ENCODE data around the gene ESRRB.

Gene ESRRB

DNA sequence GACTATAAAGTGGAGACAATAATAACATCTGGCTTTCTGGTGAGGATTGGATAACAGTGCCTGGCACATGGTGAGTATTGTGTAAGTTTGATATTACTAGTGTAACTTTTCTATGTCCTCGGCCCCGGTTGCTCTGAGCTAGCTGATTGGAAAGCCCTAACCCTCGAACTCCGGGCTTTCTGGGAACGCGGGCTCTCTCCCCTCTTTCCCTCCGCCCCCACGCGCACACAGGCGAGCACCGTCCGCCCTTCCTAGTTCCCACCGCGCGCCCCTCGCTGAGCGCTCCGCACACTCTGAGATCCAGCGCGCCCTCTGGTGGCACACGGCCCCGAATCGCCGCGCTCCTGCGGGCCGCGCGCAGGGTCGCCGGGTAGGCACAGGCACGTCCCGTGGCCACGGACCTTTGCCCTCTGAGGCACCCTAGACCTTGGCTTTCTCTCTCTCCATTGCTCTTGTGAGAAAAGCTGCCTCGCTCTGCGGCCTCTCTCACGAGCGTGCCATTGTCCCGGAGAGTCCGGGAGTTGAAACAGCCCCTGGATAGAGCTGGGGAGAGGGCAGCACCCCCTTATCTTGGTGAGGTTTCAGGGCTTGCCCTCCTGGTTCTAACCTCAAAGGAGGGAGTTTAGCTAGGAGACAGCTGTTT lies 23.2 kb upstream of the ESRRB start:
- DNase-seq, result peak; percentile 39

DNA sequence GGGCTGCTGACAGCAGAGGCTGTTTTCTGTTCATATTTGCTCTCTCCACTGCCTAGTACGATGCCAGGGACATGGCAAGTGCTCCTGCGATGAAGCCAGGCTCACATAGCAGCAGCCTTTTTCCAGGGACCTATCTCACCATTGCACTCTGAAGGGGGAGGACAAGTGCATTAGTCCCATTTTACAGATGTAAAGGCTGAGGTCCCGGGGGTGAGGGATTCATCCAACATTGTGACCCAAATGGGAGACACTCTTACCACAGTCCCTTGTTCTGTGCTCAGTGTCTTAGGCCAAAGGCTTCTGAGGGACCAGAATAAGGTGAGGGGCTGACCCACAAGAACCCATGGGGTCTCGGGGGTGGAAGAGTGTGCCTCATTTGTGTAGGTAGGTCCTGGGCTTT lies 21.6 kb upstream of the ESRRB start:
- no peak for DNase-seq

DNA sequence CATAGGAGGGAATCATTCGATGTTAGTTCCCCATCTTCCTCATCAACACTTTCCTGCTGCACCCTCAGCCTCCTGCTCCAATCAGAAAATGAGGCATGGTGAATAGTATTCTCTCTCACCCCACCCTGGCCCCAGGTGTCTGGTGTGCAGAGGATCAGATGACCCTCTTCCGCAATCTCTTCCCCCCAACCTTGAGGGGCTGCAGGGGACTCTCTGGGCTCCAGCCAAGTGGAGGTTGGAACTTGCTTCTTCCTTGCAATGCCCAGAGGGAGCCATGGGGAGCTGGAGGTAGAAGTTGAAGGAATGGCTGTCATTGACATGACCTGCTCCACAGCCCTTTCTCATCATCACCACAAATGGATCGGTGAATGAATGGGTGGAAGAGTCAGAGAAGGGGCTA lies 20.2 kb upstream of the ESRRB start:
- no peak for DNase-seq

DNA sequence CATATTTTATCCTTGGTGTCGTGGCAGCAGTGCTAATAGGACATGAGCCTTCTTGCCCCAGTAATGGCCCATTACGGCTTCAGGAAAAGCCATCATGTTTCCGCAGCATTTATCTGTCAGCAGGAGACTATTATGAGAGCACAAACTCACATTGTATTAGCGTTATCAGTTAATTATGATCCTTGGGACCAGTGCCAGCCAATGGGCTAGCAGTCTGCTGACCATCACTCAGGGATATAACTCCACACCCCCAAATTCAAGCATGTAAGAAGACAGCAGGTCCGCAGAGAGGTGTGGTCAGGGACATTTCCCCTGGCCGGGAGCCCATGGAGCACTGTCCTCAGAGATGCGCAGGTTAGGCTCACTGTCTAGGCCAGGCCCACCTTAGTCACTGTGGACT lies 4.9 kb upstream of the ESRRB start:
- no peak for DNase-seq

DNA sequence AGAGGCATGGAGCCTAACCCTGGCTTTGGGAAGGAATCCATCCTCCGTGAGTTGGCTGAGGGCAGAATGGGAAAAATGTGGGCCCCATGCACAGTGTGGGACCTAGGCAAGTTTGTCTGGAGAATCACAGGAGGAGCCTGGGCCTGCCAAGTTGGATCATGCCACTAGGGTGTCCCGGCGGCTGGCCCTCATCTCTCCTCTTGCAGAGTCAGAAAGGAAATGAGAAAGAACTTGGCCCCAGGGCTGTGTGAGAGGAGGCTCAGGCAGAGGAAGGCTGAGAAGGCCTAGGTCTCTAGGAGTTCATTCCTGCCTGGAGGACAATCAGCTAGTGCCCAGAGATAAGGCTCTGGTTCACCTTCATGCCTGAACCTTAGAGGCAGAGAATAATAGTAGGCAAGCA lies 2.5 kb upstream of the ESRRB start:
- no peak for DNase-seq

DNA sequence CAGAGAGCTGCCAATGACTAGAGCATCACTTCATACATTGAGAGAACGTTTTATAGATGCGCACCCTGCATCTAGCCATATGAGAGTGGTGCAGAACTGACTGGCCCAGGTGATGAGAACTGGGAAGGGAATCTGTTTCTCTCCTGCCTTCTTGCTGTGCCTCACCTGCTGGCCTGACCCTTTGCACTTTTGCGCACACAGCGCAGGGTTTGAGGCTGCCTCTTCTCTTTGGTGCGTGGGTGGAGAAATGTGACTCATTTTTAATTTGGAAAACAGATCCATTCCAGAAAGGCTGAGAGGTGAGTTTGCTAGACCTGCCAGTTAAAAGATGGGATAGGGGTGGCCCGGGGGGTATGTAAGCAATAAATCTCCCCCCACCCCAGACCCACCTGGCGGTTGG lies 453 bp upstream of the ESRRB start:
- no peak for DNase-seq

DNA sequence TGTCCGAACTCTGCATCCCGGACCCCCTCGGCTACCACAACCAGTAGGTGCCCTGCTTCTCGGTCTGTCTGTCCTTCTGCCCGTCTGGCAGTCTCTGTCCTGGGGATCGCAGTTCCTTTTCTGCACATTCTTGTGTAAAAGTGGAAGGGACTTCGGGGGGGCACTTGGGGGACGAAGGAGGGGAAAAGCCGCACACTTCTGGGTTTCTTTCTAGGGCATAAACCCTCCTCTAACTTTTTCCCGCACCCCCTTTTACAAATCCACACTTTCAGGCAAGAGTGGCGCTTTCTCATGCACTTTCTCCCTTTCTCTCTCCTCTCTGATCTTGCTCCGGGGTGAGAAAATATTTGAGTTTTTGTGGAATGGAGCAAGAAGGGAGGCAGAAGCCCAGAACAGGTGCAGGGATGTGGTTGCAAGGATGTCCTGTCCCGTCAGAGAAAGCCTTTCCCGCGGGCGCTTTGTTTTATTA lies 506 bp downstream of the ESRRB start:
- no peak for DNase-seq

DNA sequence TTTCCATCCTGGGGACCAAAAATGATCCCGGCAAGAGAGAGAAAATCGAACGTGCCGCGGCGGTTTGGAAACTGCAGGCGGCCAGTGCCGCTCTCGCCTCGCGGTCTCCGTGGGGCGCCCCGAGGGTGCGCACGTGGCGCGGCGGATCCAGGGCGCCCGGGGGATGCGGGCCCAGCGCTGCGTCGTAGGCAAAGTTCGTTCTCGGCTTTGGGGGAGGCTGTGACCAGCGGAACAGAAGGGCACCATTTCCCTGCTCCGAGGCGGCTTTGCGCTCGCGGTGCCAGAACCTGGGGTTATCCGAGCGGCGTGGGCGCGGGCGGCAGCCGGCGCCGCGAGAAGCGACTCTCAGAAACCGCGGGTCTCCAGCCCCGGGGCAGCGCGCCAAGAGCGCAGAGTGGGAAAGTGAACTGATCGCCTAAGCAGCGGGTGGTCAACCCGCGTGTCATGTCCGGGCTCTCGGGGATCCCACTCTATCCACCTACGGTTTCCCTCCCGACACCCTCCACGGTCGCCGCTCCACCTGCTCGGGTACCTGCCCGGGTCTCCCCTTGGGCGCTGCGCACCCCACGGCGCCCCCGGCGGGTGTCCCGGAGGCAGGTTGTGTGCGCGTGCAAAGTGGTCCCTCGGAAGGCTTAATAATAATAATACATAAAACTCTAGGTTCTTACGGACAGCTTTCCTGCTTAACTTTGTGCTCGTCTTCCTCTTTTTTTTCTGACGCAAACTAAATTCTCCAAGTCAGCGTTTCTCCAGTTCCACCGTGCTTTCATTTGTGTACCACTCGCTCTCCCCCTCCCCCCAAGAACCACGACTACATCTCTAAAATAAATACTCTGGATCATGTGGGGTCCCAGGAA lies 1.2 kb downstream of the ESRRB start:
- DNase-seq, result no peak

DNA sequence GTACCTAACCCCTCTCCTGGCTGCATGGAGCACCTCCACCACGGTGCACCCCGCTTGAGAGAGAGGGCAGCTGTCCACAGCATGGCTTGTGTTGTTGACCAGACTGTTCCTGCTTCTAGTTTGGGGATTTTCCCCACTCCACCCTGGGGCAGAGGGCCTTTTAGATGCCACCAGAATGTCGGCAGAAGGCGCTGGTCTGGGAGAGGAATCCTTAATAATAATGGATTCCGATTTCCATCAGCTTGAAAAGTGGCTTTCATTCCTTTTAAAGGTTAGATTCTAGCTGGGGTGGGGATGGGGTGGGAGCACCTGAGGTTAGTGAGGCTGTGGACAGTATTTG lies 1.8 kb downstream of the ESRRB start:
- DNase-seq, result no peak

DNA sequence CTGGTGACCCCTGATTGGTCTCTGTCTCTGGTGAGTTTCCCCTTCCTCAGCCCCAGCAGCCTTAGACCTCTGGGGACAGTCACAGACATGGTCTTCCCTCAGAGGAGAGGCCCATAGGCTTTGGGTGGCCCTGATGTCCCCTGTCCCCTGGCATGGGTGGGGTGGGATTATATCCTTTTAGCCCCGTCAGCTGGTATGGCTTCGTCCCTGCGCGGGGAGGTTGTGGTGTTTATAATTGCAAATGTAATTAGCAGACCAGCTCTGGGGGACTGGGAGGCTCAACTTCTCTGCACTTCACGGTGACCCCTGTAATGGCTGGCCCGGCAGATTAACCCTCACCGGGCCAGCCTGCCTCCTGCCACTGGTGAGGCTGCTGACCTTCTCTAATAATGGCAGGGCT lies 5.1 kb downstream of the ESRRB start:
- DNase-seq, result no peak

DNA sequence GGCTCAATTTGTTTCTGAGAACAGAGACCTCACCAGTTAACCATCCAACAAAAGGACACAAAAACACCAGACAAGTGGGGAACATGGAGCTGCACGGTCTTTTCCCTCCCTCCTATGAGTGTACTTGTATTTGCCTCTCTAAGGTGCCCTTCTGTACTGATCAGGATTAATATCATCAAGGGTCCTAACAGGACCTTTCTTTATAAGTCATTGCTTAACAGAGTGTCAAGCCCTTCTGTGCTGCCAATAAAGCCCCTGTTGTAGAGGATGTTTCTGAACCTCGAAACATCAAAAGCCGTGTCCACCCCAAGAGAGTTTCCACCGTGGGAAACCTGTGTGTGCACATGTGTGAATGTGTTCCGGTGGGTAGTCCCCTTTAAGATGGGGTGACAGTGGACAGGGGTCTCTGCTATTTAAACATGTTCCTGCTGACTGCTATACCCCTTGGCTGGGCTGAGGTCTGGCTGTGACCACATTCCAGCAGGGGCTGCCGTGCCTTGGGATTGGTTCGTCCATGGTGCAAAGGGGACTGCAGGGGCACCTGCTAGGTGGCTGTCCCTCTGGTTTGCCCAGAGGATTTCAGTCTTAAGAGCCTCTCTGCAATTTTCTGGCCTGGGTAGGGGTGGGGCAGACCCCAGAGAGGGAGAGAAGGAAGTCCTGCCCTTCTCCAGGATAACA lies 6.0 kb downstream of the ESRRB start:
- no peak for DNase-seq

DNA sequence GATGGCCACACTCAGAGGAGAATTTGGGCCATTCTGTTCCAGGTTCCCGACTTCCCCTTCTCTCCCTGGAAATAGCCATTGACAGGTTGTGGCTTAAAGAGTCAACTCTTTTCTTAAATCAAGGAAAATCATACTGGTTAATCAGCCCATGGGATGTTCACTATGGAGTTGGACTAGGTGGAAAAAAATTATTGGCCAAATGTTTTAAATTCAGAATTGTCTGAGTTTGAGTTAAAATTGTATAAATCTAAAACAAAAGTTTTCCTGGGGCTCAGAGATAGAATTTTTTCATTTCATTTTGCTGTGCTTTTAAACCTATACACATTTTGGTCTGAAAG lies 6.5 kb downstream of the ESRRB start:
- no peak for DNase-seq

DNA sequence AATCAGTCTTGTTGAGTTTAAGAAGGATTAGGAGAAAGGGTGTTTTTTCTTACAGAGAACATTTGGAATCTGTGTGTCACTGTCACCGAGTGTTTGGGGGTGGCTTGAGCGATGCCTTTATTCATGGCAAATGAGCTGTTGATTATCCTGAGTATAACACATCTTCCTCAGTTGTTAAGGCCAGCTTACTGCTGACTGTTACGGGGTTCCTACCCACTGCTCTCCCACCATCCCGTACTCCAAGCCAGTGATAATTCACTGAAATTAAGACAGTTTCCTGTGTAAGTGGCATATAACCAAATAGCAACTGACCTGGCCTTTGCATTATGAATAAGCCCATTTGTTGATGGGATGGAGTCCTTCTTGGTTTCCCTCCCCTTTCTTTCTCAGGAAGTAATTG lies 9.5 kb downstream of the ESRRB start:
- no peak for DNase-seq

DNA sequence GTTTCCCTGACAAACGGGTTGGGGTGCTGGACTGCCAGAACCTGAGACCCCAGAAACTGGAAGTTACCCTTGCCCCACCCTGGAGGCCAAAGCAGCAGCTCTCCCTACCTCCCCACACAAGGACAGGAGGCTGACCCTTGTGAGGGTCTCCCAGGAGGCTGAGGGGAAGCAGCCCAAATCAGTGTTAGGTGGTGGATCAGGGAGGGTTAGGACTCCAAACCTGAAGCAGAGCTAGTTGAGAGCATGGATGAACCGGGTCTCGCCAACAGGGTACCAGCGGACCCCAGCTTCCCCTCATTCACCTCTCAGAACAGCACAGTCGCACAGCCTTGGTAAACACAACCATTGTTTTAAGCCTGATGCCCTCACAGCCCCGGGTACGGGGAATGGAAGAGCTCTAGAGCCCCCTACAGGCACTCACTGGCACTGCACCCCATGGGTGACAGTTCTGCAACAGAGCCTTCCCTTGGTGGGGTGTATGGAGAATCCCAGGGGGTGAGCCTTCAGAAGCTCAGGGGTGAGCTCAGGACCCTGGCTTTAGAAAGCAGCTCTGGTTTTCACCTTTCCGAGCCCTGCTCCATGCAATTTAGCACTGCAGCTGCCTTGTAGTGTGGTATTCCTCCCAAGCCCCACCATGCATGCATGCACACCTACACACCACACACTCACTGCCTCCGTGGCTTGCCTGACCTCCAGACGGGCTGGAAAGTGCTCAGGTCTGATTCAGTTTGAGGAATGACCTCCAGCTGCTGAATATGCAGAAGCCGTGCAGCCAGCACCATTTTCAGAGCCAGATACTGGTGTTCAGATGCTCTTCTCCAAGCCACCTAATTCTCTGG lies 11.2 kb downstream of the ESRRB start:
- DNase-seq, result peak; percentile 62

DNA sequence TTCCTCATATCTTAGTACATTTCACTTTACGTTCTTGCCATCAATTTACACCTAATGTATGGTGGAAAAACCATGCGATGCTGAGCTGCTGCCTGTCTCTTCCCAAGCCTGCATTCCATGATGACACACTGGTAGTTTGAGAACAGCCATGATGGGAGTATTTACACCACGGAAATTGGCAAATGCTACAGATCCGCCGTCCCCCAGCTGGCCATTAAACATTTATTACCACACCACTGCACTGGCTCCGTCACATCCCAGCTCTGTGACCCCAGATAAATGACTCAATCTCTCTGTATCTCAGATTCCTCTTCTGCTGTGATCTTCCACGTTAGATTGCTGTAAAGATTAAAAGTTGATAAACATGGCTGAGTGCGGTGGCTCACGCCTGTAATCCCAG lies 13.9 kb downstream of the ESRRB start:
- no peak for DNase-seq

DNA sequence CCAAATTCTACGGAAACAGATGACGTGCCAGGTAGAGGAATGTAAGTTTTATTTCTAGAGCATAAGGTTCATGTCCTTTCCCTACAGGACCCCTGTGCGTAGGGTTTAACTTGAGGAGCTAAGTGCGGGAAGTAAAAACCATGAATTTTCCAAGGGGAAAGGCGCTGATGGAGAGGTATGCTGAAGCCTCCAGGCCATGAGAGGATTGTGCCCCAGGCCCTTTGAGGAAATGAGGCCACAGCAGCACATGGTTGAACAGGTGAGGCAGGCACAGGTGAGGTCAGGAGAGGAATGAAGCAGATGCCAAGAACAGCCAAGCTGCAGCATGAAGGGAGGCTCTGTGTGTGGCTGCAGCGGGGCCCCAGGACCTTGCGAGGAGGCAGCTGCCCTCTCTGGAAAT lies 14.7 kb downstream of the ESRRB start:
- DNase-seq, result no peak

DNA sequence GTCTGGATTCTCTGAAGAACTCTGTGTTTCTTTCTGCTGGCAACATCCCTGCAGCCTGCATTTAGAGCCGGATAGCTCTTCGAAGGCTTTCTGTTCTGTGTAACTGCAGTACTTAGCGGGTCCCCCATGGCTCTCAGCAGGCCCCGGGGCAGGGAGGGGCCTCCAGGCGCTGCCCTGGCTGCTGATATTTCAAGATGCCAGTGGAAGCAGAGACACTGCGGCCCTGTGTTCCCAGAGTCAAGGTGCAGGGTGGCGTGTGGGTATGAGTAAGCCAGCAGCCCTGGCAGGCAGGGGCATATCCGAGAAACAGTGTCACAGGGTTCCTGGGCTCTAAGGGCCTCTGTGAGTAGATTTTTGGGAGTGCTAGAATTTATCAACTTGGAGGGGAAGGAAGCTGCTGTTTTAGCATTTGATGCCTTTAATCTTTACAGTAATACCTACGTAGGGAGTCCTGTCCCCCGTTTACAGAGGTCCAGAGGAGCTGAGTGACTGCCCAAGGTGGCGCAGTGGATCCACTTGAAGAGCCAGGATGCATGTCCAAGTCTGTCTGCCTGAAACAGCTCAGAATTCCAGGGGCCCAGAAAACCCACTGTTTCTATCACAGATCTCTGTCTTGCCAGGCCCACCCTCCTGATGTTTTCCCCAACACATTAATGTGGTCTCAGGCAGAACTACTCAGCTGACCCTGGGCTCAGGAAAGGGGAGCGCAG lies 16.2 kb downstream of the ESRRB start:
- no peak for DNase-seq

DNA sequence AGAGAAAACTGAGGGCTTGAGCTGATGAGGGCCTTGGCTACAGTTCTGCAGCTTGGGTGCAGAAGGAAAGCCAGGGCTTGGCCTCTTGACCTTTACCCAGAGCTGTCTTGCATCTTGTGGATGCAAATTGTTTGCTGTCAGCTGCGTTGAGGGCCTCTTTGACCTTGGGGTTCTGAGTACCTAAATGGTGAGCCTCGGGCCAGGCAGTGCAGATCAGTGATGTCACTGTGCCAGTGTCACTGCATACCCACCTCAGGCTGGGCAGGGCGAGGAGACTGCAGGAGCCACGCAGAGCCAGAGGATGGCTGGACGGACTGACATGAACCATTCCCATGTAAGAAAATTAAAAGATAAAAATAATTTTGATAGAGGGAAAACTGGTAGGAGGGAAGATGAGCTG lies 18.6 kb downstream of the ESRRB start:
- no peak for DNase-seq

DNA sequence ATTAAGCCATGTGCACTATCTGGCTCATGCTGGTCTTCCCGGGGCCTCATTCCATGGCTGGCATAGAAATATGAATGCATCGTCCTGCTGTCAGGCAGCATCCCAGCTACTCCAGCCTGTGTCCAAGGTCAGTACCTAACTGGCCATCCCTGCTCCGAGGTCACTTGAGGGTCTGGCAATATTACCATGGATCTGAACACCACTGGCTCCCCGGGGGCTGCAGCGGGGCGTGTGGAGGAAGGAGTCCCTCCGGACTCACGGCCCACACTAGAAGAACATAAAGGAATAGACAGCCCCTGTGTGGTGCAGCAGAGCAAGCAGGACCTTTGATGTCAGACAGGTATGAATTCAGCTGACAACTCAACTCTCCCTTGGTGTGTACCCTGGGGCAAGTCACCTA lies 19.2 kb downstream of the ESRRB start:
- no peak for DNase-seq

DNA sequence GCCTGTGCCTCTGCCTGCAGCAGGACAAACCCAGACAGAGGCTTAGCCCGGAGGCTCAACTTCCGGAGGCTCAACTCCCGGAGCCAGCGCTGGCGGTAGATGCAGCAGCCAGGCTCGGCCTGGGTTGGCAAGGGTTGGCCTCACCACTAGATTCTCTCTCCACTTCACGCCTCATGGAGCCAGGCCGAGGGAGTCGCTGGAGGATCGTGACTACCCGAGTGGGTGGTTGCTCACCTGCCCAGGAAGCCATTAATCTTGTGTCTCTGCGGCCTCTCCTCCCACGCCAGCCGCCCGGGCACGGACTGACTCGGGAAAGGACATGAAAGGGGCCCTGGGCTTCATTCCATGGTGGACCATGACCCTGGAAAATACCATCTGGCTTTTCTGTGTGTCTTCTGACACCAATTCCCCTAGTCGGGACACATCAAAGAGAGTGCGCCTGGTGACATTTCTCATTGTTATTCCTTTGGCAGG lies 20.8 kb downstream of the ESRRB start:
- no peak for DNase-seq

DNA sequence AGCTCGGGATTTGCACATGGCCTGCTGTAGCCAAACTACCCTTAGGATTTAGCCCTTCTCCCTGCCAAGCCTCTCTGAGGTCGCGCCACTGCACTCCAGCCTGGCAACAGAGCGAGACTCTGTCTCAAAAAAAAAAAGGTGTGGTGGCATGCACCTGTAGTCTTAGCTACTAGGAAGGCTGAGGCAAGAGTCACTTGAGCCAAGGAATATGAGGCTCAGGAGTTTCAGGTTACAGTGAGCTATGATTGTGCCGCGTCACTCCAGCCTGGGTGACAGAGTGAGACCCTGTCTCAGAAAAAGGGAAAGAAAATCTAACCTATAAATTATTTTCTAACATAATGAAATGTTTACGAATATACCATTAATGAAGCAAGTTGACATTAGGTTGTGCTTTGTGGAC lies 29.7 kb downstream of the ESRRB start:
- DNase-seq, result no peak

DNA sequence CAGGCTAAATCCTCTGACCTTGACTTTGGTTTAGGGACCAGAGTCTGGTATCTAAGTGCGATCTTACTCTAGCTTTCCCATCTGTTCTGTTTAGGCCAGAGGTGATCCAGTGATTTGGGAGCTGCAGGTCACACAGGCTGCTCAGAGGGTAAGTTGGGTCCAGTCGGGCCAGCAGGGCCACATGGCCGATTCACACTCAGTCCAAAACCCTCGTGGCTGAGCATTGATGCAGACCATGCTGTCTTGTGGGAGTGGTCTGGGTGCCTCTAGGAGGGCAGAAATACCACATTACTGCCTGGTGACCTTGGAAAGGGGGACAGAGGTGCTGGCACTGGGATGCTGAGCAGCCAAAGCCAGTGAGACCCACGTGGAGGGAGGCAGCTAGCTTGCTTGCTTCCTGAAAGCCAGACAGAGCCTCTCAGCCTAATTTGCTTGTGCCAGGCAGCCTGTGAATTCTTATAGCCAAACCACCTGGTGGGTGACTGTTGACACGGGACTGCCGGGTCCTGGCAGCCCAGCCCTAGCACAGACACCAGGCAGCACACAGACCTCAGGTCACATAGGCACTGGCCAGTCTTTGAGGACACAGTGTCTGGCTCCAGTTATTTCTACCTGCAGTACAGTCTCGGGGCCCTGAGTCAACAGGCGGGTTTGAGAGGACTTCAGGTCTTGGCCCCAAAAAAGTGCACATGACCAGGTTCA lies 31.7 kb downstream of the ESRRB start:
- no peak for DNase-seq
